Right lobe of liver (tissue), 4 donors: ENCODE results near the gene VPS13C.

ENCODE experiments used
- POLR2A ChIP-seq: fragments of 450-650 bp; IDR thresholded peaks from one replicate; pipeline ENCODE4 v1.6.1; 2017; ENCODE audit warnings: antibody characterized with exemption, mild to moderate bottlenecking
- TF ChIP-seq, protein P1 (sequence below), 4 donors: fragments of 200-600 bp in 3 of 4; fragments of 450-650 bp in 1 of 4; IDR thresholded peaks; one replicate each; pipeline versions ENCODE4 v1.5.1 to v1.8.0; 2016 to 2022; ENCODE audit warnings: antibody characterized with exemption in 4 of 4, mild to moderate bottlenecking in 2 of 4
- donor health status: DM: no; HTN: no; CAD: no.
- donor health status: DM: no; HTN: no; CAD: no.
- donor health status: DM: no; HTN: yes; CAD: no.

DNA sequence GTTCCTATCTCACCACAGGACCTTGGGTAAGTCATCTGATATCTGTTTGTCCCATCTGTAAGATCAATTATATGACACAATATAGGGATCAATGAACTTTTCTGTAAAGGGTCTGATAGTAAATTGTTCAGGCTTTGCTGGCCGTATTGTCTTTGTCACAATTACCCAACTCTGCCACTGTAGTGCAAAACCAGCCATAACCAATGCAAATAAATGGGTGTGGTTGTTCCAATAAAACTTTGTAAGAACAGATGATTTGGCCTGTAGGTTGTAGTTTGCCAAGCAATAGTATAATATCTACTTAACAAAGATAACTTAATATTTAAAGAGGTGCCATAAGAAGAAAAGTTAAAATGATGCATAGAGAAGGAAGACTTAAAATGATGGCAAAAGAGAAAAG is 210.8 kb downstream of the VPS13C start:
- TF ChIP-seq, protein P1, sequence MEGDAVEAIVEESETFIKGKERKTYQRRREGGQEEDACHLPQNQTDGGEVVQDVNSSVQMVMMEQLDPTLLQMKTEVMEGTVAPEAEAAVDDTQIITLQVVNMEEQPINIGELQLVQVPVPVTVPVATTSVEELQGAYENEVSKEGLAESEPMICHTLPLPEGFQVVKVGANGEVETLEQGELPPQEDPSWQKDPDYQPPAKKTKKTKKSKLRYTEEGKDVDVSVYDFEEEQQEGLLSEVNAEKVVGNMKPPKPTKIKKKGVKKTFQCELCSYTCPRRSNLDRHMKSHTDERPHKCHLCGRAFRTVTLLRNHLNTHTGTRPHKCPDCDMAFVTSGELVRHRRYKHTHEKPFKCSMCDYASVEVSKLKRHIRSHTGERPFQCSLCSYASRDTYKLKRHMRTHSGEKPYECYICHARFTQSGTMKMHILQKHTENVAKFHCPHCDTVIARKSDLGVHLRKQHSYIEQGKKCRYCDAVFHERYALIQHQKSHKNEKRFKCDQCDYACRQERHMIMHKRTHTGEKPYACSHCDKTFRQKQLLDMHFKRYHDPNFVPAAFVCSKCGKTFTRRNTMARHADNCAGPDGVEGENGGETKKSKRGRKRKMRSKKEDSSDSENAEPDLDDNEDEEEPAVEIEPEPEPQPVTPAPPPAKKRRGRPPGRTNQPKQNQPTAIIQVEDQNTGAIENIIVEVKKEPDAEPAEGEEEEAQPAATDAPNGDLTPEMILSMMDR (IDR thresholded peaks at IDR 0.05) = no peak
- TF ChIP-seq POLR2A = no peak
